Stimulated activated CD4-positive, alpha-beta T cell treated with anti-CD3 and anti-CD28 coated beads, Interleukin-4, amount 100 ng/mL, for 1 hour (primary cell): ENCODE data around the gene DCTN3.

Experiments
- DNase-seq: peaks from one replicate; pipeline ENCODE4 v3.0.0-alpha.2; 2020

Gene DCTN3

GRCh38 chr9:34620061-34620994 lies at the start of gene DCTN3:
Gene DCTN3 (minus strand): TSS chr9:34620495. CDS start chr9:34620464, 31 bp downstream.
- DNase-seq = peak; percentile 84

GRCh38 chr9:34665381-34666250 lies 45.3 kb upstream of the DCTN3 start:
- DNase-seq = peak; percentile 80

GRCh38 chr9:34665067-34665380 lies 44.7 kb upstream of the DCTN3 start:
- no peak for DNase-seq

- peak; percentile 79 for DNase-seq
Measured at GRCh38 chr9:34664281-34665066, 44.2 kb upstream of the DCTN3 start.

- DNase-seq = no peak
Measured at GRCh38 chr9:34663303-34663605, 43.0 kb upstream of the DCTN3 start.

- DNase-seq = no peak
Measured at GRCh38 chr9:34662526-34663302, 42.4 kb upstream of the DCTN3 start, which contains the start of gene CCL27. Gene CCL27 (minus strand): TSS chr9:34662657. CDS start chr9:34662633, 24 bp downstream.

- no peak for DNase-seq
Measured at GRCh38 chr9:34659592-34660253, 39.4 kb upstream of the DCTN3 start.

- DNase-seq = no peak
Measured at GRCh38 chr9:34658461-34658860, 38.2 kb upstream of the DCTN3 start.

GRCh38 chr9:34656992-34657391 lies 36.7 kb upstream of the DCTN3 start:
- DNase-seq = no peak

- no peak for DNase-seq
Measured at GRCh38 chr9:34655394-34655793, 35.1 kb upstream of the DCTN3 start.

- no peak for DNase-seq
Measured at GRCh38 chr9:34654323-34655051, 34.2 kb upstream of the DCTN3 start.

- DNase-seq = no peak
Measured at GRCh38 chr9:34653151-34654072, 33.1 kb upstream of the DCTN3 start.

GRCh38 chr9:34652602-34653000 lies 32.3 kb upstream of the DCTN3 start:
- no peak for DNase-seq

GRCh38 chr9:34651876-34652601 lies 31.7 kb upstream of the DCTN3 start, which contains the start of gene IL11RA:
Gene IL11RA (plus strand): TSS chr9:34652185. CDS start chr9:34655218, 3,033 bp downstream.
- peak; percentile 63 for DNase-seq

- DNase-seq = no peak
Measured at GRCh38 chr9:34651321-34651720, 31.0 kb upstream of the DCTN3 start.

- DNase-seq = no peak
Measured at GRCh38 chr9:34650816-34651215, 30.5 kb upstream of the DCTN3 start.

GRCh38 chr9:34648673-34649072 lies 28.4 kb upstream of the DCTN3 start:
- no peak for DNase-seq

- no peak for DNase-seq
Measured at GRCh38 chr9:34647651-34648050, 27.4 kb upstream of the DCTN3 start.

- no peak for DNase-seq
Measured at GRCh38 chr9:34647084-34647403, 26.7 kb upstream of the DCTN3 start.
